ENCODE results near the gene THAP7.

GRCh38 chr22:20965888-20966855 lies 35.7 kb downstream of the THAP7 start:
- TF ChIP-seq MAX (IDR thresholded peaks at IDR 0.05) = 0 out of 2 replicates have a peak, but pooled peaks have one; percentile 40
- TF ChIP-seq EP300 (IDR thresholded peaks at IDR 0.05; ENCODE audit: low read depth in 2 of 2, low read length in 2 of 2) = no peak
- no peak for TF ChIP-seq EP300 (CRISPR knock-in tag; IDR thresholded peaks at IDR 0.05; ENCODE audit: borderline replicate concordance)
- TF ChIP-seq AHR (CRISPR knock-in tag; IDR thresholded peaks at IDR 0.05) = no peak
- TF ChIP-seq ZFP36 (IDR thresholded peaks at IDR 0.05; ENCODE audit: borderline replicate concordance, low read depth, low read length, partially characterized antibody) = no peak
- no peak for TF ChIP-seq ZNF335 (CRISPR knock-in tag; IDR thresholded peaks at IDR 0.05)
- TF ChIP-seq BRD4 (CRISPR knock-in tag; IDR thresholded peaks at IDR 0.05) = no peak
- TF ChIP-seq BHLHE40 (IDR thresholded peaks at IDR 0.05; ENCODE audit: low read length) = no peak
